Vagina (tissue), 2 donors: ENCODE data around the gene KRTAP10-12. TPM values are rescaled to one million over a fixed set of nuclear protein-coding genes. Genes with fewer than 3 reads are reported as not detected.

Source experiments
- DNase-seq, 2 donors: peaks; one replicate each; pipeline ENCODE4 v3.0.0-alpha.2; 2017; ENCODE audit errors: extremely low spot score in 2 of 2
- H3K27ac ChIP-seq: fragments of 200-600 bp; sonication (generic); one replicate; pipeline ENCODE4 v1.5.1; 2019
- H3K27me3 ChIP-seq: fragments of 200-600 bp; sonication (generic); one replicate; pipeline ENCODE4 v1.5.1; 2019
- H3K36me3 ChIP-seq, 2 donors: fragments of 200-600 bp; sonication (generic); one replicate each; pipeline ENCODE4 v1.5.1; 2017 to 2019
- H3K4me1 ChIP-seq: fragments of 200-600 bp; sonication (generic); one replicate; pipeline ENCODE4 v1.5.1; 2019
- H3K4me3 ChIP-seq, 2 donors: fragments of 200-600 bp; sonication (generic); 1 replicate in 1 of 2; 2 replicates in 1 of 2; pipeline ENCODE4 v1.5.1; 2016 to 2019
- H3K9me3 ChIP-seq: fragments of 200-600 bp; sonication (generic); one replicate; pipeline ENCODE4 v1.5.1; 2019
- CTCF ChIP-seq, 3 experiments: fragments of 450-650 bp in 2 of 3; fragments of 200-600 bp in 1 of 3; sonication (generic) in 1 of 3; IDR thresholded peaks; one replicate each; pipeline ENCODE4 v1.5.1; 2017 to 2019; ENCODE audit warnings: antibody characterized with exemption in 3 of 3, mild to moderate bottlenecking in 2 of 3, moderate library complexity in 2 of 3
- POLR2A ChIP-seq, 2 donors: fragments of 450-650 bp; IDR thresholded peaks; one replicate each; pipeline ENCODE4 v1.6.1; 2017; ENCODE audit warnings: antibody characterized with exemption in 2 of 2, mild to moderate bottlenecking in 2 of 2, moderate library complexity in 2 of 2
- POLR2AphosphoS5 ChIP-seq, 2 donors: sonication (generic); formaldehyde crosslinking; IDR thresholded peaks; one replicate each; pipeline ENCODE4 v1.9.0; 2017; ENCODE audit warnings: antibody characterized with exemption in 2 of 2, mild to moderate bottlenecking in 2 of 2, low read depth in 1 of 2; ENCODE audit not compliant: insufficient read depth in 1 of 2
- intact Hi-C: fragments of 100-400 bp; cut with DNase I; formaldehyde crosslinking; loops from one replicate; pipeline ENCODE4 v1.15.1; 2023
- total RNA-seq: library from RNA; depleted of rRNA; stranded (reverse); fragments of >200 nt; gene quantifications from one replicate; pipeline ENCODE4 v1.2.3, GENCODE V29; 2016

The KRTAP10-12 gene
- total RNA-seq, 1 donor from 2014 or later = not detected

- intact Hi-C loops = no loop called here
- TF ChIP-seq POLR2A (IDR thresholded peaks at IDR 0.05) = no peak
- TF ChIP-seq POLR2AphosphoS5 (IDR thresholded peaks at IDR 0.05; ENCODE audit: insufficient read depth in 1 of 2, low read depth in 1 of 2) = no peak
- no peak for TF ChIP-seq CTCF (IDR thresholded peaks at IDR 0.05)
These were observed 12.7 kb downstream of the KRTAP10-12 start for GRCh38 chr21:44709426-44710293.

DNA sequence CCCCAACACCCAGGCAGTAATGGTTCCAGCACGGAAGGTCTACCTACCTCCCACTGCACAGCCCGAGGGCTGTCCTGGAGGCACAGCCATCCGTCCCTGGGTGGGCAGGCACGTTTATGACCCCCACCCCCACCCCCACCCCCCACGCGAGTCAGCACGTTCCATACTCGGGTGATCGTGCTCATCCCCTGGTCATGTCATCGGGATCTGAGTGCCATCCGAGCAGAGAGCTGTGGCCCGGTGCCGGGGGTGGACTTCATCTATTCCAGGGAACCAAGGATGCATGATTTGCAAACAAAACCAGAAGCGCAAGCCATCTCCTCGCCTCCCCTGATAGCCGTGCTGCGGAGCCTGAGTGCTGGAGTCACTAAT, 13.3 kb downstream of the KRTAP10-12 start:
- Histone ChIP-seq H3K4me3 (no peak overlapping the region), H3K9me3 (no peaks in the 10 kb centered on the region), H3K27me3 (peaks cover 14% of the 10 kb centered on the region), H3K4me1 (peaks cover 28% of the 10 kb centered on the region), H3K27ac (no peak overlapping the region), H3K36me3 (no peaks in the 10 kb centered on the region)
- peak in 1 of 2 donors; percentile 93 for DNase-seq
- TF ChIP-seq POLR2A (IDR thresholded peaks at IDR 0.05) = no peak
- TF ChIP-seq CTCF (IDR thresholded peaks at IDR 0.05) = no peak
- TF ChIP-seq POLR2AphosphoS5 (IDR thresholded peaks at IDR 0.05; ENCODE audit: insufficient read depth in 1 of 2, low read depth in 1 of 2) = no peak
- intact Hi-C loops = no loop called here

More at GRCh38 chr21:44709426-44710293, 12.7 kb downstream of the KRTAP10-12 start:
- DNase-seq = peak in 1 of 2 donors; percentile 64
- Histone ChIP-seq H3K36me3 (no peaks in the 10 kb centered on the region), H3K9me3 (no peaks in the 10 kb centered on the region), H3K27me3 (peaks cover 14% of the 10 kb centered on the region), H3K27ac (no peak overlapping the region), H3K4me3 (no peak overlapping the region), H3K4me1 (peaks cover 28% of the 10 kb centered on the region)

GRCh38 chr21:44710756-44711326, 13.9 kb downstream of the KRTAP10-12 start:
- no peak overlapping the region for H3K4me3 ChIP-seq
- H3K27me3 ChIP-seq = peaks cover 14% of the 10 kb centered on the region
- DNase-seq = peak in 1 of 2 donors; percentile 94

DNA sequence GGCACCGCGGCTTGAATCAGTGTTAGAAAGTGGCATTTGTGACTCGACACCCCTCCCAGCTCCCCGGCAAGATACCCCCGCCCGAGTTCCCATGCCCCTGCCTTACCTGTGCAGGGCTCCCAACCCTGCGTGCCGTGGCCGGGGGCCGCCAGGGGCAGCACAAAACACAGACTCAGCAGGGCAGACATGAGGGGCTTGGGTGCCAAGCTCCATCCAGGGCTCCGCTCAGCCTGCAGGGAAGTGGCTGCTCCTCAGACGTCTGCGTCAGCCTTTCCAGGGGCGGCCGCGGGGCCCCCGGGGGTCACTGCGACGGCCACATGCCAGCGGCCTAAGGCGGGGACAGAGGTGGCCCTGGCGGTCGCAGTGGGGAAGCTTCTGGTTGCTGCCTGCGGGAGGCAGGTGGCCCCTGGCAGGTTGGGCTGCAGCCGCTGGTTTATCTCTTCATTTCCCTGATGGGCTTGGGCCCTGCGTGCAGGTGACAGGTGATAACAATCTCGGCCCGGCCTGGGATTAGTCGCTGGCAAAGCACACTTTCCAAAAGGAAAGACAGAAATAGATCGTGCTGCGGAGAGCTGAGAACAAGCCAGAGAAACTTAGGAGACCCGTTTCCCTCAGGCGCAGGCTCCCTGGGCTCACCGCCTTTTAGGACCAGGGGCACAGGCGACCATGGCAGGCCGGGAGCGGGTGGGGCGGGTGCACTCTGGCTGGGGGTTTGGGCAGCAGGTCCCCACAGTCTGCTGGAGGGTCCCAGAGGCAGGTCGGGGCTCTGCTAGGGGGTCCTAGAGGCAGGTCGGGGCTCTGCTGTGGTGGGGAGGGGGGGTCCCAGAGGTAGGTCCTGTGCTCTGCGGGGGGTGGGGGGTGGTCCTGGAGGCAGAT, 14.6 kb downstream of the KRTAP10-12 start, which contains the start of gene TSPEAR:
TSS of gene TSPEAR (minus strand) at position 246 of the 876 bp plus-strand sequence. CDS start at position 188, 58 bp downstream.
- intact Hi-C loops = no loop called here
- H3K4me3 ChIP-seq = no peak within 1 kb of the TSS
- peak in 1 of 2 donors; percentile 93 for DNase-seq

More at GRCh38 chr21:44710756-44711326, 13.9 kb downstream of the KRTAP10-12 start:
- H3K27ac ChIP-seq = no peak overlapping the region
- peaks cover 28% of the 10 kb centered on the region for H3K4me1 ChIP-seq
- no peaks in the 10 kb centered on the region for H3K9me3 ChIP-seq
- H3K36me3 ChIP-seq = no peaks in the 10 kb centered on the region
- intact Hi-C loops = no loop called here
- TF ChIP-seq POLR2A (IDR thresholded peaks at IDR 0.05) = no peak
- no peak for TF ChIP-seq CTCF (IDR thresholded peaks at IDR 0.05)
- no peak for TF ChIP-seq POLR2AphosphoS5 (IDR thresholded peaks at IDR 0.05; ENCODE audit: insufficient read depth in 1 of 2, low read depth in 1 of 2)

More for the DNA sequence above, 14.6 kb downstream of the KRTAP10-12 start, which contains the start of gene TSPEAR:
- Histone ChIP-seq H3K4me1 (peaks cover 28% of the 10 kb centered on the region), H3K9me3 (no peaks in the 10 kb centered on the region), H3K27ac (no peak within 1 kb of the TSS), H3K36me3 (no peaks in the 10 kb centered on the region), H3K27me3 (peaks cover 13% of the 10 kb centered on the region)
- TF ChIP-seq POLR2A (IDR thresholded peaks at IDR 0.05) (no peak), CTCF (IDR thresholded peaks at IDR 0.05) (no peak), POLR2AphosphoS5 (IDR thresholded peaks at IDR 0.05; ENCODE audit: insufficient read depth in 1 of 2, low read depth in 1 of 2) (no peak)
